ENCODE data around the gene CYTH4.
A peak's percentile ranks its signal among the peaks of the same experiment; 100 is the strongest.
"Not testable (repeated sequence)": the region's sequence is repeated elsewhere in the genome, so short reads cannot be mapped to it uniquely, and the experiment has no call there.

CYTH4 gene

DNA sequence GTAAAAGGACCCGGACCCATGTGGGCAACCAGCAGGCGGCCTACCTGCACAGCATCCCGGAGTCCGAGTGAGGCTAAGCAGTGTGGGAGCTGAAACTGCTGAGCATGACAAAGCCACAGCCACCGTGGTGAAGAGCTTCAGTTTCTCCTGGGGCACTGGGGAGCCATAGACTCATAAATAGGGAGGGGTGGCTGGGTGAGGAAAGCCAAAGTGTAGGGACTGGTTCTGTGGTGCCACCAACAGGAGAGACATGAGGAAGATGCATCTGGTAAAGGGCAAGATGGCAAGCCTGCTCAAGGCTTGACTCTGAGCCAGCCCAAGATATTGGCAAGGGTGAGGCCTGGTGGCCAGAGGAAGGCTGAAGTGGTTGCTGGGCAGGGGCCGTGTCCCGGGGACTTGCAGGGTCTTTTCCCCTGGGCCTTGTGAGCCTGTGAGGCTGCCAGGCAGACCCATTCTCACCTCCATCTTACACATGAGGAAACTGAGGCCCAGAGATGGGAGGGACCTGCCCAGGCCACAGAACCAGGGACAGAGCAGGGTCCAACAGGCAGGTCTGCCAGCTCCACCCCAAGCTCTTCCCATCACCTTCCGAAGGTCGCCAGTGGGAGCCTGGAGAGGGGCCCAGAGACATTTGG is 30.4 kb downstream of the CYTH4 start:
- DNase-seq = no peak

- no peak for DNase-seq
Observed at GRCh38 chr22:37313376-37314314, 31.3 kb downstream of the CYTH4 start.

DNA sequence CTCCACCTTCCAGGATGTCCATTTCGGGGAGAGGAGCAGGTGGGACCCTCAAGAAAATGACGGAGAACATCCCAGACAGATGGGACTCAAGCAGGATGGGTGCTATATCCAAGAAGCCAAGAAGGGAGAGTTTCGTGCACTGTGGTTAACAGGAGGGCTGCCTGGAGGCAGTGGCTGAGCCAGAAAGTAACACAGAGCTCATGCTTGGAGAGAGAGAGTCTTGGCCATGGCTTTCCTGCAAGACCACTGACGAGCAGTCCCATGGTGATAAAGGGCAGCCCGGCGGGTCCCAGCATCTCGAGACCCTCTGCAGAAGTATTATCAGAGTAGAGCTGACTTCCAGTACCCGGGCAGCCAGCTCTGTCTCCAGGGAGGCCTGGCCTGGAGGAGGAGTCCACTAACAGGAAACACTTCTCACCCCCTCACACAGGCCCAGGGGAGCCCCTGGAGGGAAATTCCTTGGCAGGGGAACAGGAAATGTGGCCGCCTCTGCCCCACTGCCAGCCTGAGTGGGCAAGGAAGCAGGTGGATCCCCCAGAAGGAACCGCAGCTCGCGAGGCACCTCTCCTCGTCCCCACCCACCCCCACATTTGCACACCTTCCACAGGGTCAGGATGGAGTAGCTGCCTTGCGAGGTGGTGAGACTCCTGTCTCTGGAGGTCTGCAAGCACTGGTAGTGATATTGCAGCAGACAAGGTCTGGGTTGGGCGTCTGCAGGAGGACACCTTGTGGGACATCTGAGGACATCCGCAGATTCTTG is 32.2 kb downstream of the CYTH4 start:
- DNase-seq = no peak

- DNase-seq = no peak
Observed at GRCh38 chr22:37316405-37316804, 34.1 kb downstream of the CYTH4 start.

DNA sequence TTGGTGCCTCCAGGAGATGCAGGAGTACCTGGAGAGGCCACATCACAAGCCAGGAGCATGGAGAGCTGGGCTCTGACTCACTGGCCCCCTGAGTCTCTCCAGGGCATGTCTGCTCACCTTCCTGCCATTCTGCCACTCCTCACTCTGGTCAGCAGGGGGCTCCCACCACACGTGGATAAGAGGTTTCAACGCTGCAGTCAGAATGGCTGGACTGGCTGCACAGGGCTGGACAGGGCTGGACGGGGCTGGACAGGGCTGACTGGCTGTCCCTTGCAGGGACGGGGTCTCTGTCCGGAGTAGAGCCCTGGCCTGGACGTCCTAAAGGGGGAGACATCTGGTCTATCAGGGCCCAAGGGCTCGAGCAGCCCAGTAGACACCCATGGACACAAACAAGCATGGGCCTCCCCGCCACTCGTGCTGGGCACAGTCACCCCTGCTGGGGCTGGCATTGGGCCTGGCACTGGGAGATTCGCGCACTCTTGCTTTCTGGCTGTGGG is 34.6 kb downstream of the CYTH4 start:
- peak; percentile 67 for DNase-seq

DNA sequence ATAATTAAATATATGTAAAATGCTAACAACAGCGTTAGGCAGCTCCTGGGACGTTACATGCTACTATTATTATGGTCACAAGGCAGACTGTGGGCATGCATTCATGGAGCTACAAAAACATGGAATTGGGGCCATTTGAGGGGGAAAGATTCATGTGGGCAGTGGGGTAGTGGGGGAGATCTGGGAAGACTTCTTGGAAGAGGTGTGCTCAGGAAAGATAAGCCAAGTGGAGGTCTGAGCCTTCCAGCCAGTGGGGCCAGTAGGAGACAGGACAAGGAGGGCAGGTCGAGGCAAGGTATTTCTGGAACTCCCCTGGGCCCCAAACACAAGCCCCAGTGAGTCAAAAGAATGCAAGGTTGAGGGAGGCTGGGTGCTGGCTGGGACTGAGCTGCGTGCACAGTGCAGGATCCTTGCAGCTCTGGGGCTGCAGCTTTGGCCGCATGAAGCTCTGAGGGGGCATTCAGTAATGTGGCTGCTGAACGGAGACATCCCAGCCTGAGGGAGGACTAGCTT is 35.4 kb downstream of the CYTH4 start:
- no peak for DNase-seq

DNA sequence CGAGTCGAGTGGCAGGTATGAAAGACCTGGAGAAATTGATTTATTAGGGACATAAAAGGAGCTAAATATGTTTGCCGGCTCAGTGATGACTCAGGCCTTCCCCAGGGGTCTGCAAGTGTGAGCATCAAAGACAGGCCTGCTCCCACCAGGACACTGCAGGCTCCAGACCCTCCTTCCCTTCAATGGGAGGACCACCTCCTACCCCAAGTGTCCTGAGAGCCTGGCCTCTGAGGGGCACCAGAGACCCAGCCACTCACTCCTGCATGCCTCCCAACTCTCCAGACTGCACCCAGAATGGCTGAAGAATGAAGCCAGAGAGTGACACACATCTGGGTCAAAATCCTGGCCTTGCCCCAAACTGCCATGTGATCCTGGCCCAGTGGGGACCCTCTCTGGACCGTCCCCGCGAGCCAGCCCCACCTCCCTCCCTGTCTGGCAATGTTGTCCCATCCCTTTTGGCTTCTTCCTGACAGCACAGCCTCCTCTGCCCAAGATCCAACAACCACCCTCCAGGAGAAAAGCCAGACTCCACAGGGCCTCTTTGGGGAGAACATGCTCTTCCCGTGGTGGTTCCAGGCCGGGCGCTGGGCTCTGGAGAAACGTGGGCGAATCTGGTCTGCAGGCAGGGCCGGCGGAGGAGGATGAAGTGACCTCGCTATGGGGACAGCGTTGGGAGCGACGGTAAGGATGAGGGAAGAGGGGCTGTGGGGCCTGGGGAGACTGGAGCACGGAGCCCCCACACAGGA is 36.2 kb downstream of the CYTH4 start:
- no peak for DNase-seq

GRCh38 chr22:37319469-37319868 is 37.2 kb downstream of the CYTH4 start:
- DNase-seq = no peak

- DNase-seq = no peak
Observed at GRCh38 chr22:37320726-37321677, 38.7 kb downstream of the CYTH4 start.

- no peak for DNase-seq
Observed at GRCh38 chr22:37324340-37325038, 42.2 kb downstream of the CYTH4 start.

GRCh38 chr22:37325039-37325395 is 42.7 kb downstream of the CYTH4 start:
- DNase-seq = no peak

DNA sequence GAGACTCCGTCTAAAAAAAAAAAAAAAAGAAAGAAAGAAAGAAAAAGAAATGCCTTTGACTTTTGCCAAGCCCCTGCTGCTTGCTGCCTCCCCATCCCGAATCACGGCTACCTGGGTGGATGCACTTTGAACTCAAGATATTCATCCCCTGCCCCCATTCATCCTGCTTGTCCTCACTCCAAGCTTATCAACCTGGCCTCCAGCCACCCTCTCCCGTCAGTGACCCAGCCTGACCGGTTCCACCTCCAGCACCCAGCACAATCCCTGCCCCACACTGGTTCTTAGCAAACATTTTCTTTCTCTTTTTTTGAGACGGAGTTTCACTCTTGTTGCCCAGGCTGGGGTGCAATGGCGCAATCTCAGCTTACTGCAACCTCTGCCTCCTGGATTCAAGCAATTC is 44.4 kb downstream of the CYTH4 start:
- DNase-seq = no peak

GRCh38 chr22:37328017-37328416 is 45.7 kb downstream of the CYTH4 start:
- DNase-seq = no peak

GRCh38 chr22:37328538-37329237 is 46.4 kb downstream of the CYTH4 start:
- DNase-seq = not testable (repeated sequence)

- no peak for DNase-seq
Observed at GRCh38 chr22:37329238-37330140, 47.2 kb downstream of the CYTH4 start.

DNA sequence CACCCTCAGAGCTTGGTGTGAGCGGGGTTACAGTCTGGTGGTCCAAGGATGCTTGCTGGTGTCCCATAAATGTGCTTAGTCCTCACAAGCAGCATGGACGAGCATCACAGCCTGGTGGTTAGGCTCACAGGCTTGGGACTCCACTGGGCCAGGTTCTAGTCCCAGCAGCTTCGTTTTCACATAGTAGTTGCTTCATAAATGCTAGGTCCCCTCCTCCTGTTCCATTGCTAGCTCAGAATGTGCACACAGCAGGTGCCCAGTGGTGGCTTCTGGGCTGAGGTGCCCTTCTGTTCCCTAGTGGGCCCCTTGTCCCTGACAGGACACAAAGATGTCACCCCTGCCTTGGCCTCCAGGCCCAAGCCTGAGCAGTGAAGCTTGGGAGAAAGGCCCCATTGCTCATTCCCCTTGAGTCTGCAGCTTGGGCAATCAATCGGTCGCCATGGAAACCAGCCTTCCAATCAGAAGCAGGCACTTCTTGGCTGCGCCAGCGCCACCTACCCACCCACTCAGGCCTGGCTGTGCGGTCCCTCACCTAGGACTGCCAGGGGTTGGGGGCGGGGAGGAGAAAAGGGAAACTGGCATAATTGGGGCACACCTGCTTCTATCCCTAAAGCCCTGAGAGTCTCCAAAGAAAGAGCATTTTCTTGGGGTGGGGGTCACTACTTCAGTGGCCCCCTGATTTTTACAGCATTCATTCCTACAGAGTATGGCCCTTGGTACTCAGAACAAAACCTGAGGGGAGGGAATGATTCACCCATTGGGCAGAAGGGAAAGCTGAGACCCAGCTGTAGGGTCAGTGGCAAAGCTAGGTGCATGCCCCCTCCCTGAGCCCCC is 48.1 kb downstream of the CYTH4 start:
- DNase-seq = peak; percentile 29

GRCh38 chr22:37331034-37331428 is 48.7 kb downstream of the CYTH4 start:
- no peak for DNase-seq
